Right lobe of liver (tissue), 4 donors: ENCODE measurements around the gene ENTPD7.

Experiments
- POLR2A ChIP-seq: fragments of 450-650 bp; IDR thresholded peaks from one replicate; pipeline ENCODE4 v1.6.1; 2017; ENCODE audit warnings: antibody characterized with exemption, mild to moderate bottlenecking
- TF ChIP-seq, protein P1 (sequence below), 4 donors: fragments of 200-600 bp in 3 of 4; fragments of 450-650 bp in 1 of 4; IDR thresholded peaks; one replicate each; pipeline versions ENCODE4 v1.5.1 to v1.8.0; 2016 to 2022; ENCODE audit warnings: antibody characterized with exemption in 4 of 4, mild to moderate bottlenecking in 2 of 4
- donor health status: DM: no; HTN: no; CAD: no.
- donor health status: DM: no; HTN: no; CAD: no.
- donor health status: DM: no; HTN: yes; CAD: no.

DNA sequence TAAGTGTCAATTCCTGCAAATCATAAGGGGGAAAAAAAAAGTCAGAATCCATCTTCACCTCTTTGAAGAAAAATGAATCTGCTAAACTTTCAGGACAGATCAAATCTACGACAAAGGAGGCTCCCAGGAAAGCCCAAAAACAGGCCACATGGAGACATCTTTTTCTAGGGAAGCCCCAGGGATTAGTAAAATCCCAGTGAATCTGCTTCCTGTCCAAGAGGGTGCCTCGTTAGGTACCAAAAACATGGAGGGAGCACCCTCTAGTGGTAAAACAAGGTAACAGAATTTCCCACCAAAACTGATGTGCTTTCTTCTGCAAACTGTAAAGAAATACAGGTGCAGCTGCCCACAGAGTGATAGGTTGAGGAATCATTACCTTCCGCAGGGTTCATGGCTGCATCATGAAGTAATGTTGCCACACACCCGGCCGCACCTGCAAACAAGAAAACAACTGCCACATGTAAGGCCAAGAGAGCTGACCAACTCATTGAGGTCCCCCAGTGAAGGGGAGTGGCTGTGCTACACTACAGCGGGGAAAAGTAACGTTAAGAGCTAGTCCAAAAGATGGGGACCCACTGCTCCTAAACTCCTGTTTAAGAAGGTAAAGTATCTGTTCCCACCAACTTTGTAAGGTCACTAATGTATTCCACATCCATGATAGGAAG is 47.0 kb upstream of the ENTPD7 start:
- TF ChIP-seq, protein P1, sequence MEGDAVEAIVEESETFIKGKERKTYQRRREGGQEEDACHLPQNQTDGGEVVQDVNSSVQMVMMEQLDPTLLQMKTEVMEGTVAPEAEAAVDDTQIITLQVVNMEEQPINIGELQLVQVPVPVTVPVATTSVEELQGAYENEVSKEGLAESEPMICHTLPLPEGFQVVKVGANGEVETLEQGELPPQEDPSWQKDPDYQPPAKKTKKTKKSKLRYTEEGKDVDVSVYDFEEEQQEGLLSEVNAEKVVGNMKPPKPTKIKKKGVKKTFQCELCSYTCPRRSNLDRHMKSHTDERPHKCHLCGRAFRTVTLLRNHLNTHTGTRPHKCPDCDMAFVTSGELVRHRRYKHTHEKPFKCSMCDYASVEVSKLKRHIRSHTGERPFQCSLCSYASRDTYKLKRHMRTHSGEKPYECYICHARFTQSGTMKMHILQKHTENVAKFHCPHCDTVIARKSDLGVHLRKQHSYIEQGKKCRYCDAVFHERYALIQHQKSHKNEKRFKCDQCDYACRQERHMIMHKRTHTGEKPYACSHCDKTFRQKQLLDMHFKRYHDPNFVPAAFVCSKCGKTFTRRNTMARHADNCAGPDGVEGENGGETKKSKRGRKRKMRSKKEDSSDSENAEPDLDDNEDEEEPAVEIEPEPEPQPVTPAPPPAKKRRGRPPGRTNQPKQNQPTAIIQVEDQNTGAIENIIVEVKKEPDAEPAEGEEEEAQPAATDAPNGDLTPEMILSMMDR (IDR thresholded peaks at IDR 0.05): peak; percentile 62 to 85 (median 78)
- no peak for TF ChIP-seq POLR2A
